GM12801 (cell line): ENCODE results near the gene ARHGEF19.

Experiments
- CTCF ChIP-seq: IDR thresholded peaks from one replicate; pipeline ENCODE4 v1.5.1; 2011; ENCODE audit warnings: control low read depth; ENCODE audit not compliant: insufficient read length; ENCODE audit errors: extremely low read depth

ARHGEF19 gene

GRCh38 chr1:16221499-16221898 lies 9.0 kb upstream of the ARHGEF19 start:
- no peak for TF ChIP-seq CTCF

DNA sequence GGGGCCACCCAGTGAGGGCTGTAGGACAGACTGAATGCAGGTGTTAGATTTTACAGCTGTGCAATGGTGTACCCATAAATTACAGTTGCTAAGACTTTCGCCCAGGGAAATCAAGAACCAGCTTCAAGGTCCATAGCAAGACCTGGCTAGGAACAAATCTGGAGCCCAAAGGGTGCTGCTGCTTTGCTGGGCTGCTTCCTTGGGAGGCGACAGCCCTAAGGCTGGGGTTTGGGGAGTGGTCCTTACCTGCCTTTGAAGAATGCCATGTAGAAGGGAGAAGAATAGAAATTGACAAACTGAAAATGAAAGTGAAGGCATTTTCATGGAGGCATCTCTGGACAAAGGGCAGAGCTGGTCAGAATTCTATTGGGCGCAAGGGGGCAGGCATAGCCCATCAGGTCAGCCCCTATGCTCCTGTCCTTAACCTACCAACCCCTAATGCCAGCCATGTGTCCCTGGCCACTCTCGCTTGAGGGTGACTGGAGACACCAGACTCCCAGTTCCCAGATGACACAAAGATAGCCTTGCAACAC lies 7.6 kb upstream of the ARHGEF19 start:
- no peak for TF ChIP-seq CTCF

DNA sequence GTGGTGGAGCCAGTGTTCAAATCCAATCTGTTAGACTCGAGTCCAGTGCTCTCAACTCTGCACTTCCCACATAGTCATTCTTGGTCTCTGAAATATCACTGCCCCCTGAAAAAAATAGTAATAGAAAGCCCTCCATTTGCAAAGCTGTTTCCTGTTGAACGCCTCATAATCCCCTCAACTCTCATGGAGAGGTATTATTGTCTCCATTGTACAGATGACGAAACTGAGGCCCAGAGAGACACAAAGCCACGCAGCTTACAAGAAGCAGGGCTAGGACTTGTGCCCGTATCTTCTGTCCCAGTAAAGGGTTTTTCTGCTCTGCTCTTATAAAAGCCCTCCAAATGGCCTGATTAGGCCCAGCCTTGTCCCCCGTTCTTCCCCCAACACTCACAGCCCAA lies 6.2 kb upstream of the ARHGEF19 start:
- no peak for TF ChIP-seq CTCF

DNA sequence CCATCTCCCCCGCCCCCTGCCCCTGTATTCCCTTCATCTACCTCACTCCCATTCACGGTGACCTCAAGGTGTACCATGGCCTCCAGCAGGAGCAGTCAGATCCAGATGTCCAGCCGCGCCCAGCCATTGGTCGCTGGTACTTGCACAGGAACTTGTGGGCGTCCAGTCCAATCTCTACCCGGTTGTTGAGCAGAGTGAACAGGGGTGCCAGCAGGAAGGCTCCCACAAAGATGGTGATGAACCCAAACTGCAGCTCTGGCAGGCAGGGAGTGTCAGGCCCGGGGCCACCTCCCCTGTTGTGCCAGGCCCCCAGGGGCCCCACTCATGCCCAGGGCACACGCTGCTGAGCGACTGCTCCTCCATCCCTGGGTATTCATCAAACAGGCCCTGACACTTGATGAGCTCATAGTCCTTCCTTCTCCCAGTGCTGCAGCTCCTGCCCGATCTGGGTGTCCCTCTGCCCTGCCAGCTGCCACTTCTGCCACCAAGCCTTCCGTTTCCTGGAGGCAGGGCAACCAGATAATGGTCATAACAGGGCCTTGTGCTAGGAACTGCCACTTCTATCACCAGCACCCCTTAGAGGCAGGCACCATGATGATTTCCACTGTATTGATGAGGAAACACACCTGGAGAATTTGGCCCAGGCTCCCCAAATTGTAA lies 5.7 kb upstream of the ARHGEF19 start:
- no peak for TF ChIP-seq CTCF

- no peak for TF ChIP-seq CTCF
These were observed 4.8 kb upstream of the ARHGEF19 start for GRCh38 chr1:16217061-16217785.

- TF ChIP-seq CTCF = no peak
These were observed 3.7 kb upstream of the ARHGEF19 start for GRCh38 chr1:16215882-16216753.

GRCh38 chr1:16213013-16213412 lies 561 bp upstream of the ARHGEF19 start:
- no peak for TF ChIP-seq CTCF
